K562 (cell line): ENCODE measurements around the gene SLC39A5. TPM values are rescaled to one million over a fixed set of nuclear protein-coding genes. Genes with fewer than 3 reads are reported as not detected.

Experiments used
- JUN ChIP-seq, 2 experiments: sonication (generic) in 1 of 2; formaldehyde crosslinking in 1 of 2; IDR thresholded peaks; 2 replicates each; pipeline versions ENCODE4 v1.6.1 to v1.8.0; 2012 to 2022; ENCODE audit warnings: borderline replicate concordance in 2 of 2, mild to moderate bottlenecking in 2 of 2, improper control_type of control experiment in 1 of 2, low read depth in 1 of 2, low read length in 1 of 2, missing genetic modification reagents in 1 of 2
- USF2 ChIP-seq: sonication (generic); formaldehyde crosslinking; IDR thresholded peaks from 2 replicates; pipeline ENCODE4 v1.5.0; 2020; ENCODE audit warnings: missing genetic modification reagents
- ZNF583 ChIP-seq: fragments of 250-450 bp; sonication (Bioruptor Pico); IDR thresholded peaks from 2 replicates; pipeline ENCODE4 v1.4.0; 2020
- ZNF592 ChIP-seq: fragments of 450-650 bp; IDR thresholded peaks from 2 replicates; pipeline ENCODE4 v1.6.1; 2017; ENCODE audit warnings: antibody characterized with exemption, mild to moderate bottlenecking
- polyA plus RNA-seq, 8 experiments: library from polyadenylated mRNA; depleted of rRNA in 4 of 8; stranded (reverse) in 5 of 8; unstranded in 3 of 8; fragments of >200 nt; fragmentation: Nextera tagmentation in 2 of 8; fragmentation: Illumina TruSeq in 1 of 8; extraction: Ambion mirVana in 2 of 8; extraction: Trizol in 1 of 8; gene quantifications; 2 replicates each; pipeline versions ENCODE4 v1.2.1 to v1.2.3, GENCODE V29; 2011 to 2014; ENCODE audit warnings: inconsistent platforms in 1 of 8, missing spikeins in 1 of 8
- total RNA-seq, 7 experiments: library from RNA; depleted of rRNA in 6 of 7; stranded (reverse); fragments of >200 nt in 6 of 7; fragmentation: Illumina TruSeq in 2 of 7; extraction: Trizol in 2 of 7; gene quantifications; 2 replicates each; pipeline versions ENCODE4 v1.2.1 to v1.2.3, GENCODE V29; 2011 to 2021; ENCODE audit warnings: low replicate concordance in 1 of 7

Gene SLC39A5
- total and polyA plus RNA-seq, 9 of the 15 experiments (the other 6 are each of a cell fraction or from before 2014, with no cell fraction given), result 0.08 to 0.10 TPM; not detected in 7

GRCh38 chr12:56190695-56191155, 39.1 kb upstream of the SLC39A5 start (continued):
- peak; percentile 19 for TF ChIP-seq ZNF592
- TF ChIP-seq JUN (IDR thresholded peaks at IDR 0.05; ENCODE audit: borderline replicate concordance, low read depth, low read length), result no peak
- TF ChIP-seq JUN (CRISPR knock-in tag; IDR thresholded peaks at IDR 0.05; ENCODE audit: borderline replicate concordance), result 0 out of 2 replicates have a peak, but pooled peaks have one; percentile 13
- 0 out of 2 replicates have a peak, but pooled peaks have one; percentile 40 for TF ChIP-seq ZNF583 (CRISPR knock-in tag)
- no peak for TF ChIP-seq USF2 (CRISPR knock-in tag)
